Gastrocnemius medialis (tissue), 4 donors: Measurements from ENCODE around the gene TAS2R31.
"Not testable (repeated sequence)": the region's sequence is repeated elsewhere in the genome, so short reads cannot be mapped to it uniquely, and the experiment has no call there.

Experiments used
- POLR2A ChIP-seq, 2 donors: fragments of 450-650 bp; IDR thresholded peaks; one replicate each; pipeline ENCODE4 v1.6.1; 2017; ENCODE audit warnings: antibody characterized with exemption in 2 of 2, mild to moderate bottlenecking in 2 of 2, moderate library complexity in 2 of 2
- TF ChIP-seq, protein P1 (sequence below), 5 experiments: fragments of 450-650 bp in 3 of 5; fragments of 200-600 bp in 2 of 5; sonication (generic) in 2 of 5; IDR thresholded peaks in 4 of 5; conservative IDR thresholded peaks in 1 of 5; 1 replicate in 4 of 5; 2 replicates in 1 of 5; pipeline ENCODE4 v1.5.1; 2016 to 2019; ENCODE audit warnings: antibody characterized with exemption in 5 of 5, mild to moderate bottlenecking in 3 of 5, moderate library complexity in 3 of 5

GRCh38 chr12:11049806-11050531 lies 18.8 kb upstream of the TAS2R31 start:
- TF ChIP-seq, protein P1, sequence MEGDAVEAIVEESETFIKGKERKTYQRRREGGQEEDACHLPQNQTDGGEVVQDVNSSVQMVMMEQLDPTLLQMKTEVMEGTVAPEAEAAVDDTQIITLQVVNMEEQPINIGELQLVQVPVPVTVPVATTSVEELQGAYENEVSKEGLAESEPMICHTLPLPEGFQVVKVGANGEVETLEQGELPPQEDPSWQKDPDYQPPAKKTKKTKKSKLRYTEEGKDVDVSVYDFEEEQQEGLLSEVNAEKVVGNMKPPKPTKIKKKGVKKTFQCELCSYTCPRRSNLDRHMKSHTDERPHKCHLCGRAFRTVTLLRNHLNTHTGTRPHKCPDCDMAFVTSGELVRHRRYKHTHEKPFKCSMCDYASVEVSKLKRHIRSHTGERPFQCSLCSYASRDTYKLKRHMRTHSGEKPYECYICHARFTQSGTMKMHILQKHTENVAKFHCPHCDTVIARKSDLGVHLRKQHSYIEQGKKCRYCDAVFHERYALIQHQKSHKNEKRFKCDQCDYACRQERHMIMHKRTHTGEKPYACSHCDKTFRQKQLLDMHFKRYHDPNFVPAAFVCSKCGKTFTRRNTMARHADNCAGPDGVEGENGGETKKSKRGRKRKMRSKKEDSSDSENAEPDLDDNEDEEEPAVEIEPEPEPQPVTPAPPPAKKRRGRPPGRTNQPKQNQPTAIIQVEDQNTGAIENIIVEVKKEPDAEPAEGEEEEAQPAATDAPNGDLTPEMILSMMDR (IDR thresholded peaks at IDR 0.05 in 4 of 5, conservative IDR thresholded peaks at IDR 0.05 in 1 of 5), result not testable (repeated sequence)
- TF ChIP-seq POLR2A (IDR thresholded peaks at IDR 0.05), result not testable (repeated sequence)
